Lower leg skin (tissue), 3 donors: Measurements from ENCODE around the gene PPM1E.

Source experiments
- CTCF ChIP-seq, 3 donors: fragments of 450-650 bp; IDR thresholded peaks; one replicate each; pipeline ENCODE4 v1.5.1; 2016; ENCODE audit warnings: antibody characterized with exemption in 3 of 3, mild to moderate bottlenecking in 3 of 3, moderate library complexity in 2 of 3
- POLR2A ChIP-seq, 2 donors: fragments of 450-650 bp; IDR thresholded peaks; one replicate each; pipeline ENCODE4 v1.6.1; 2016 to 2017; ENCODE audit warnings: antibody characterized with exemption in 2 of 2, mild to moderate bottlenecking in 1 of 2, moderate library complexity in 1 of 2

- TF ChIP-seq CTCF (IDR thresholded peaks at IDR 0.05) (no peak), POLR2A (IDR thresholded peaks at IDR 0.05) (no peak)
These were observed 210.6 kb downstream of the PPM1E start for GRCh38 chr17:58966208-58966607.
